H9 (cell line): Measurements from ENCODE around the gene LRP1. TPM values are rescaled to one million over a fixed set of nuclear protein-coding genes. Genes with fewer than 3 reads are reported as not detected.
A peak's percentile ranks its signal among the peaks of the same experiment; 100 is the strongest.

Source experiments
- DNase-seq: peaks from one replicate; pipeline ENCODE4 v3.0.0-alpha.2; 2017
- H2AFZ ChIP-seq: one replicate; pipeline ENCODE4 v1.6.1; 2013; ENCODE audit warnings: mild to moderate bottlenecking, low read length, control low read depth, moderate library complexity
- H2AK5ac ChIP-seq: 2 replicates; pipeline ENCODE4 v1.6.1; 2013; ENCODE audit warnings: low read length, control low read depth, mixed read lengths; ENCODE audit not compliant: insufficient read length
- H2BK120ac ChIP-seq: one replicate; pipeline ENCODE4 v1.6.1; 2013; ENCODE audit warnings: low read depth, mild to moderate bottlenecking, low read length, control low read depth, inconsistent platforms; ENCODE audit not compliant: poor library complexity, severe bottlenecking
- H2BK12ac ChIP-seq: 2 replicates; pipeline ENCODE4 v1.6.1; 2013; ENCODE audit warnings: low read length, control low read depth, mixed read lengths, low read depth; ENCODE audit not compliant: insufficient read length
- H2BK15ac ChIP-seq: 2 replicates; pipeline ENCODE4 v1.6.1; 2013; ENCODE audit warnings: low read depth, low read length, control low read depth
- H2BK20ac ChIP-seq: one replicate; pipeline ENCODE4 v1.6.1; 2013; ENCODE audit warnings: low read depth, mild to moderate bottlenecking, low read length, control low read depth, inconsistent platforms; ENCODE audit not compliant: poor library complexity, severe bottlenecking
- H2BK5ac ChIP-seq: 2 replicates; pipeline ENCODE4 v1.6.1; 2013; ENCODE audit warnings: low read length, control low read depth, mixed read lengths; ENCODE audit not compliant: insufficient read length
- H3K14ac ChIP-seq: 2 replicates; pipeline ENCODE4 v1.6.1; 2013; ENCODE audit warnings: low read length, control low read depth; ENCODE audit not compliant: insufficient read depth
- H3K18ac ChIP-seq: 2 replicates; pipeline ENCODE4 v1.6.1; 2013; ENCODE audit warnings: low read depth, mild to moderate bottlenecking, mixed read lengths, low read length, control low read depth; ENCODE audit not compliant: insufficient read length
- H3K23ac ChIP-seq: 2 replicates; pipeline ENCODE4 v1.6.1; 2013; ENCODE audit warnings: low read length, control low read depth, mixed read lengths, low read depth; ENCODE audit not compliant: insufficient read length
- H3K23me2 ChIP-seq: 2 replicates; pipeline ENCODE4 v1.6.1; 2013; ENCODE audit warnings: low read depth, mild to moderate bottlenecking, mixed read lengths, low read length, control low read depth; ENCODE audit not compliant: insufficient read length, poor library complexity, severe bottlenecking
- H3K27ac ChIP-seq: 2 replicates; pipeline ENCODE4 v1.5.1; 2013; ENCODE audit warnings: low read length, control low read depth, mixed read lengths, low read depth; ENCODE audit not compliant: insufficient read length
- H3K27me3 ChIP-seq: 2 replicates; pipeline ENCODE4 v1.6.1; 2013; ENCODE audit warnings: low read length, control low read depth, inconsistent platforms; ENCODE audit not compliant: insufficient read depth
- H3K4ac ChIP-seq: 2 replicates; pipeline ENCODE4 v1.6.1; 2013; ENCODE audit warnings: low read depth, mild to moderate bottlenecking, control low read depth, inconsistent platforms, low read length, moderate library complexity
- H3K4me1 ChIP-seq: 2 replicates; pipeline ENCODE4 v1.6.1; 2013; ENCODE audit warnings: low read length, control low read depth, inconsistent platforms; ENCODE audit not compliant: insufficient read depth
- H3K4me2 ChIP-seq: 2 replicates; pipeline ENCODE4 v1.6.1; 2013; ENCODE audit warnings: low read length, control low read depth, mixed read lengths; ENCODE audit not compliant: insufficient read length, insufficient read depth
- H3K56ac ChIP-seq: 2 replicates; pipeline ENCODE4 v1.6.1; 2013; ENCODE audit warnings: low read depth, mild to moderate bottlenecking, mixed read lengths, low read length, control low read depth; ENCODE audit not compliant: insufficient read length
- H3K79me1 ChIP-seq: 2 replicates; pipeline ENCODE4 v1.6.1; 2013; ENCODE audit warnings: low read depth, mild to moderate bottlenecking, moderate library complexity, low read length, control low read depth, inconsistent platforms; ENCODE audit not compliant: insufficient read depth, poor library complexity, severe bottlenecking
- H3K79me2 ChIP-seq: 2 replicates; pipeline ENCODE4 v1.6.1; 2013; ENCODE audit warnings: low read length, control low read depth, inconsistent platforms; ENCODE audit not compliant: insufficient read depth
- H3K9ac ChIP-seq: 2 replicates; pipeline ENCODE4 v1.6.1; 2013; ENCODE audit warnings: low read length, control low read depth, mixed read lengths; ENCODE audit not compliant: insufficient read length; ENCODE audit errors: extremely low read depth
- H3K9me3 ChIP-seq: one replicate; pipeline ENCODE4 v1.6.1; 2013; ENCODE audit warnings: low read depth, low read length, inconsistent platforms; ENCODE audit not compliant: control insufficient read depth
- H3T11ph ChIP-seq: one replicate; pipeline ENCODE4 v1.6.1; 2013; ENCODE audit warnings: mild to moderate bottlenecking, low read length, control low read depth, inconsistent platforms
- H4K20me1 ChIP-seq: one replicate; pipeline ENCODE4 v1.6.1; 2013; ENCODE audit not compliant: control insufficient read depth, insufficient read length, insufficient read depth
- H4K5ac ChIP-seq: 2 replicates; pipeline ENCODE4 v1.6.1; 2013; ENCODE audit warnings: low read depth, mild to moderate bottlenecking, mixed read lengths, low read length, control low read depth; ENCODE audit not compliant: insufficient read length
- H4K8ac ChIP-seq: replicated peaks from 2 replicates; pipeline ENCODE4 v1.6.1; 2013; ENCODE audit warnings: low read length, control low read depth, mixed read lengths, low read depth; ENCODE audit not compliant: insufficient read length
- H4K91ac ChIP-seq: 2 replicates; pipeline ENCODE4 v1.6.1; 2013; ENCODE audit warnings: low read depth, mild to moderate bottlenecking, moderate library complexity, mixed read lengths, low read length, control low read depth; ENCODE audit not compliant: insufficient read length
- H3K27ac Mint-ChIP-seq, 3 experiments: 2 replicates in 2 of 3; 3 replicates in 1 of 3; pipeline ENCODE4 v1.8.0; 2020 to 2021; ENCODE audit warnings: mixed read lengths in 3 of 3, mild to moderate bottlenecking in 1 of 3, moderate library complexity in 1 of 3
- H3K27me3 Mint-ChIP-seq: 2 replicates; pipeline ENCODE4 v1.8.0; 2021; ENCODE audit warnings: low read depth, mild to moderate bottlenecking, moderate library complexity, mixed read lengths
- H3K36me3 Mint-ChIP-seq, 3 experiments: 2 replicates in 2 of 3; 3 replicates in 1 of 3; pipeline ENCODE4 v1.8.0; 2020 to 2021; ENCODE audit warnings: low read depth in 3 of 3, mixed read lengths in 3 of 3; ENCODE audit not compliant: insufficient read depth in 1 of 3
- H3K4me1 Mint-ChIP-seq, 2 experiments: 2 replicates each; pipeline ENCODE4 v1.8.0; 2020; ENCODE audit warnings: mixed read lengths in 2 of 2
- H3K4me3 Mint-ChIP-seq, 2 experiments: 2 replicates in 1 of 2; 3 replicates in 1 of 2; pipeline ENCODE4 v1.8.0; 2020 to 2021; ENCODE audit warnings: mild to moderate bottlenecking in 2 of 2, mixed read lengths in 2 of 2, moderate library complexity in 1 of 2
- H3K9me3 Mint-ChIP-seq, 2 experiments: 2 replicates in 1 of 2; 3 replicates in 1 of 2; pipeline ENCODE4 v1.8.0; 2020; ENCODE audit warnings: mild to moderate bottlenecking in 2 of 2, mixed read lengths in 2 of 2, moderate library complexity in 1 of 2
- WGBS: extraction: QIAGEN DNeasy Blood & Tissue Kit; methylation state at CpG from one replicate; pipeline ENCODE4 v1.1.7; 2013; ENCODE audit warnings: missing lambda C conversion rate, low lambda C conversion rate, mixed read lengths; ENCODE audit not compliant: insufficient read length; ENCODE audit errors: extremely low coverage; 5-methylcytosine and 5-hydroxymethylcytosine counted together
- total RNA-seq: library from RNA; stranded (reverse); gene quantifications from 2 replicates; pipeline ENCODE4 v1.2.1, GENCODE V29; 2021
- TF ChIP-seq, protein P1 (sequence below): fragments of 200-600 bp; sonication (generic); conservative IDR thresholded peaks from 3 replicates; pipeline ENCODE4 v1.8.0; 2021; ENCODE audit warnings: antibody characterized with exemption, mild to moderate bottlenecking

The LRP1 gene
- total RNA-seq, 1 experiment from 2014 or later, result 115 TPM

DNA sequence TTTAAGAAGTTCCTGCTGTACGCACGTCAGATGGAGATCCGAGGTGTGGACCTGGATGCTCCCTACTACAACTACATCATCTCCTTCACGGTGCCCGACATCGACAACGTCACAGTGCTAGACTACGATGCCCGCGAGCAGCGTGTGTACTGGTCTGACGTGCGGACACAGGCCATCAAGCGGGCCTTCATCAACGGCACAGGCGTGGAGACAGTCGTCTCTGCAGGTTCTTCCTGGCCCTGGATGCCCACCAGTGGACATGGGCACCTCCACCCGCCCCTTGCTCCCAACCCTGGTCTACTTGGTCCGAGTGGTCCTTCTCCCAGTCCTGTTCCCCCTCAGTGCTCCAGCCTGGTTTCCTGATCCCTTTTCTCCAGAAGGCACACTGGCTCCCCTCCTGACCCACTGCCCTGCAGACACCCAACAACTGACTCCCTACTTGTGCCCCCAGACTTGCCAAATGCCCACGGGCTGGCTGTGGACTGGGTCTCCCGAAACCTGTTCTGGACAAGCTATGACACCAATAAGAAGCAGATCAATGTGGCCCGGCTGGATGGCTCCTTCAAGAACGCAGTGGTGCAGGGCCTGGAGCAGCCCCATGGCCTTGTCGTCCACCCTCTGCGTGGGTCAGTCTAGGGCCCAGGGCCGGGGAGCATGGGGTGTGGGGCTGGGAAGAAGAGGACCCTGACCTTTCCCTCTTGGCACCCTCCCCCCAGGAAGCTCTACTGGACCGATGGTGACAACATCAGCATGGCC lies 51.2 kb downstream of the LRP1 start:
- H3K23me2 ChIP-seq, result no peaks in the 10 kb centered on the region
- Mint-ChIP-seq H3K27ac (peak overlapping the region in 1 of 3 experiments; percentile 18; a peak in 1 of 7 replicates), H3K36me3 (peaks cover 47 to 86% (median 82%) of the 10 kb centered on the region in 3 experiments; a peak in 6 of 7 replicates), H3K4me3 (no peak overlapping the region), H3K9me3 (no peaks in the 10 kb centered on the region), H3K4me1 (peaks cover 4 to 5% of the 10 kb centered on the region in 2 experiments), H3K27me3 (no peaks in the 10 kb centered on the region)
- H2AFZ ChIP-seq, result no peak overlapping the region
- no peak overlapping the region for H3K23ac ChIP-seq
- no peak overlapping the region for H2BK5ac ChIP-seq
- H3K4me1 ChIP-seq, result no peaks in the 10 kb centered on the region
- H2AK5ac ChIP-seq, result no peak overlapping the region
- H3K9me3 ChIP-seq, result no peaks in the 10 kb centered on the region
- H3K27me3 ChIP-seq, result no peaks in the 10 kb centered on the region
- no peak overlapping the region for H3K18ac ChIP-seq
- H3K79me2 ChIP-seq, result no peaks in the 10 kb centered on the region
- H2BK120ac ChIP-seq, result no peak overlapping the region
- H4K20me1 ChIP-seq, result peaks cover 3% of the 10 kb centered on the region
- no peak overlapping the region for H2BK15ac ChIP-seq
- TF ChIP-seq, protein P1, sequence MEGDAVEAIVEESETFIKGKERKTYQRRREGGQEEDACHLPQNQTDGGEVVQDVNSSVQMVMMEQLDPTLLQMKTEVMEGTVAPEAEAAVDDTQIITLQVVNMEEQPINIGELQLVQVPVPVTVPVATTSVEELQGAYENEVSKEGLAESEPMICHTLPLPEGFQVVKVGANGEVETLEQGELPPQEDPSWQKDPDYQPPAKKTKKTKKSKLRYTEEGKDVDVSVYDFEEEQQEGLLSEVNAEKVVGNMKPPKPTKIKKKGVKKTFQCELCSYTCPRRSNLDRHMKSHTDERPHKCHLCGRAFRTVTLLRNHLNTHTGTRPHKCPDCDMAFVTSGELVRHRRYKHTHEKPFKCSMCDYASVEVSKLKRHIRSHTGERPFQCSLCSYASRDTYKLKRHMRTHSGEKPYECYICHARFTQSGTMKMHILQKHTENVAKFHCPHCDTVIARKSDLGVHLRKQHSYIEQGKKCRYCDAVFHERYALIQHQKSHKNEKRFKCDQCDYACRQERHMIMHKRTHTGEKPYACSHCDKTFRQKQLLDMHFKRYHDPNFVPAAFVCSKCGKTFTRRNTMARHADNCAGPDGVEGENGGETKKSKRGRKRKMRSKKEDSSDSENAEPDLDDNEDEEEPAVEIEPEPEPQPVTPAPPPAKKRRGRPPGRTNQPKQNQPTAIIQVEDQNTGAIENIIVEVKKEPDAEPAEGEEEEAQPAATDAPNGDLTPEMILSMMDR, result no peak
- no peak overlapping the region for H3K4me2 ChIP-seq
- WGBS, result no CpG with 5 or more reads among the region's 27 CpGs
- H4K5ac ChIP-seq, result no peak overlapping the region
- H4K91ac ChIP-seq, result no peak overlapping the region
- no peak overlapping the region for H3K14ac ChIP-seq
- no peak overlapping the region for H3K27ac ChIP-seq
- H3K9ac ChIP-seq, result no peak overlapping the region
- no peak overlapping the region for H4K8ac ChIP-seq
- H3K79me1 ChIP-seq, result no peaks in the 10 kb centered on the region
- H2BK20ac ChIP-seq, result no peak overlapping the region
- H2BK12ac ChIP-seq, result no peak overlapping the region
- no peak overlapping the region for H3T11ph ChIP-seq
- no peak overlapping the region for H3K56ac ChIP-seq
- no peak for DNase-seq
- H3K4ac ChIP-seq, result no peak overlapping the region
